TTC549 (cell line): ENCODE results near the gene CTNNB1.
"Not testable (repeated sequence)": the region's sequence is repeated elsewhere in the genome, so short reads cannot be mapped to it uniquely, and the experiment has no call there.

Experiments
- FAIRE-seq: peaks from 2 replicates; lab custom pipeline; 2012; peaks lifted over from hg19 to GRCh38; lab: Jason Lieb, UNC

Gene CTNNB1

DNA sequence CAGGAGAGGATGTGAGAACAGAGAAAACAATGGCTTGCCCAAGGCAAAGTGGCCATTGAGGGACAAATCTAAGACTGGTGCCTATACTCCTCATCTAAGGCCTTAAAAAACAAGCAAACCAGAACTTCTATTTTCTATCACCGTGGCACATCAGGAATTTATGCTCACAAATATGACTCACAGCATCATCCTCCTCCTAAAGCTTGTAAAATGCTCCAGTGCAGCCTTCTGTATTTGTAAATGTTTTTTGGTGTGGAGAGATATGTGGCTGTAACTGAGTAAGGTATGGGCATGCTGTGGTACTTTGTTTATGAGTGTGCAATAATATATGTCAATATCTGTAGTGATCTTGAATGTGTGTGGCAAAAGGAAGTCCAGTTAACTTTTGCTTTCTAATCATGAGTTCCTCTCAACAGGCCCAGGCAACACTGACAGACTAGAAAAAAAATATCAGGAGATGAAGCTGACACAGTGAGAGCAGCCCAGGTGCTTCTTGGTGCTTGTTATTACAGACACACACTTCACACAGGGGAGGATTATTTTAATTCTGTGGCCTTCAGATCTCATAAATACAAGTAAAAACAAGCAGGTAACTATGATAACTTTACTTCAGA lies 60.3 kb downstream of the CTNNB1 start:
- no peak for FAIRE-seq

DNA sequence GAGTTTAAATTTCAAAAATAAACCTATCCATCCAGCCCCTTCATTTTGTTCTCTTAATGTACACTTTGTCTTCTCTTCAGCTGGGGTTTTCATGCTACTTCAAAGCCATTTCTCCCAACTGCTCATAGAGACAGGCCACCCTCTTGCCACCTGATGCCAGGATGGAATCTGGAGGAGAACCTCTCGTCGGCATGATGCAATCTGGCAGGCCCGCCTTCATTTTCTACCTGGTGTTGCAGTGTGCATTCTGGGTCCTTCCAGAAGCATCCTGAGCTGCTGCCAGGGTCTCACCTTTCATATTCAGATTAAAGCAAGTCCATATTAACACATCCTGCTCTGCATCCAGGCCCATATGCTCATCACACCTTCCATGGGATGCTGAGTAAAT lies 60.8 kb downstream of the CTNNB1 start:
- FAIRE-seq = no peak

DNA sequence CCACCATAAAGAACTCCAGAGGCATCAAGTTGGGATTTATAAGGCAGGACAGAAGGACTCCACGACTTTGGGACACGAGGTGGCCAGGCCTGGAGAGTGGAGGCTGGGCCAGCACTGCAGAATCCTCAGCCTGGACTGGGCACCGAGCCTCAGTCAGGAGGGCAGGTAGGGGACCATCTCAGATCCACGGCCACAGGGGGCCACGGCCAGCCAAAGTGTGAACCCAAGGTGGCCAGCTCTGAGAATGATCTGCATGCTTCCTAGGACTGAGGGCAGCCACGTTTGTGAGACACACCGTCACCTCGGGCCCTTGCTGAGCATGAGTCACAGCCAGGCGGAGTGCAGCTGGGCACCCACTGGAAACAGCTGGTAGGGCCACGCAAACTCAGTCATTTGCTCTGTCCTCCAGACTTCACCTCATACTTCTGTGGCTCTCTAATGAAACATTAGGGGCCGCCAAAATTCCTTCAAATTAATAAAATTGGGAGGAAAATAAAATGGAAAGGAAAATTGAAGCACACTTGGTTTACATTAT lies 65.8 kb downstream of the CTNNB1 start:
- FAIRE-seq = no peak

DNA sequence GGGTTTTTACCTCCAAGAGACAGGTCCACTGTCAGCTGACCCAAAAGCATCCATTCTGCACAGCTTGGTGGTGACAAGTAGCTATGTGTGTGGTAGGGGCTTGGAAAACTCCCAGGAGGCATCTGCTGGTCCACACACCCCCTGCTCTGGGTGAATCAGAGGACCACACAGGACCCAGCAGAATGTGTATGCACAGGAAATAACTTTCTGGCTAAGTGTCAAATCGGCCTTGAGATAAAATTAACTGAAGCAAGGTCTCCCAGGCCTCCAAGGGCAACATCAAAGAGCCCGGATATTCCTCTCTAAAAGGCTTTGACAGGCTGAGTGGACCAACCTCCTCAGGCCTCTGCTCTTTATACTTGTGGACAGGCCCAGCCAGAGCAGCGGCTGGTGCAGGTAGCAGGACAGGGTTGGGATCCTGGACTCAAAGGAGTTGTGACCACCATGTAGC lies 66.5 kb downstream of the CTNNB1 start:
- no peak for FAIRE-seq

DNA sequence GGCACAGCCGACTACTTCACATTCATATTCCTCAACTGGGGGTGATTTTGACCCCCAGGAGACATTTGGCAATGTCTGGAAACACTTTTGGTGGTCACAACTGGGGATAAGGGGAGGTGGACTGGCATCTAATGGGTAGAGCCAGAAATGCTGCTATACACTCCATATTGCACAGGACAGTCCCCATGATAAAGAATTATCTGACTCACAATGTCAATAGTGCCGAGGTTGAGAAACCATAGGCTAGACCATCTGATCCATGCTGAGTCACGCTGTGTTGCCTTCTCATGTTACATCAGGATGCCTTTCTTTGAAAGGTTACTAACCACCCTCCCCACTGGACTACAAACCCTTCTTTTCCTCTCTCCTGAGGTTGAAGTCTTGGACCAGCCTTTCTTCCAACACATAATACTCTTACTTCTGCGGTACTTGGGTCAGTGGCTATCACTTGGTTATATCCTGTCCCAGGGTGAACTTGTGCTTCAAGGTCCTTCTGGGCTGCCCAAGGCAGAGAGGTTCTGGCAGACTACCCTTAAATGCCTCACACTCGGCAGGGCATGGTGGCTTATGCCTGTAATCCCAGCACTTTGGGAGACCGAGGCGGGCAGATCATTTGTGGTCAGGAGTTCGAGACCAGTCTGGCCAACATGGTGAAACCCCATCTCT lies 68.8 kb downstream of the CTNNB1 start:
- no peak for FAIRE-seq

DNA sequence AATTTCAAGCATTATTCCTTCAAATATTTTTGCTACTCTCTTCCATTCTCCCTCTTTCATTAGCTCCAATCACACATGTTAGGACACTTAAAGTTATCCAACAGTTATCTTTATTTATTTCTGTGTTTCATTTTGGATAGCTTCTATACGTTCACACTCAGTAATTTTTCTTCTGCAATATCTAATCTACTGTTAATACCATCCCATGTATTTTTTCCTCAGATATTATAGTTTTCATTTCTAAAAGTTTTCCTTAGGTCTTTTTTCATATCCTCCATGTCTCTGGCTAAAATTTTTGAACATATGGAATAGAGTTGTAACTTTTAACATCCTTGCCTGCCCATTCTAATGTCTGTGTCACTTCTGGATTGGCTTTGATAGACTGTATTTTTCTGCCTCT lies 73.4 kb downstream of the CTNNB1 start:
- FAIRE-seq = no peak

DNA sequence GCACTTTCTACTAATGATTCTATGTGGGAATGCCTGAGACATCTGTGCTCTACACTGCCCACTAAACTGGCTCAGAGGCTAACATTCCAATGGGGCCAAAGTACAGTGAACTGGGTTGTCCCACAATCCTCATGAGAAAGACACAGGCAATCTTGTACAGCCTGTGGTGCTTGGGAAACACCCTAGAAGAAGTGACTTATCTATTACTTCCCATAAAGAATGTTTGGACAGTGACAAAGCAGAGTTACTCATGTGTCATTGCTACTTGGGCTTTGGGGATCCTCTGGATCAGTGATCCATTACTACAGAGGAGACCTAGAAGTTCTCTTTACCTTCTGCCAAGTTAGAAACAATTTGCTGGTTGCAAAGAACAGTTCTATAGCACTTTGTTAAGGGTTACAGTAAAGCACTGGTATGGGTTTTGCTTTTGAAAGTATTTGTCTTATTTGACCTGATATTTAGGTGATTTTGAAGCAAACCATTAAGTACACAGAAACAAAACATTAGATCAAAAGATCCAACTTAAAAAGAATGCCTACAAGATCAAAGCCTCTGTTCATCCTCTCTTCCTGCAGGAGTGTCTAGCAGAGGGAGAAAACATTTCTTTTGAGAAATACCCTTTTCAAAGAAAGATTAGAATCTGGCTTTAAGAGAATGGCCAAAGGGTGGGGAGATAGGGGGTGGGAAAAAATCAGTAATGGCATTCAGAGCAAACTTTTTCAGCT lies 75.8 kb downstream of the CTNNB1 start:
- no peak for FAIRE-seq

DNA sequence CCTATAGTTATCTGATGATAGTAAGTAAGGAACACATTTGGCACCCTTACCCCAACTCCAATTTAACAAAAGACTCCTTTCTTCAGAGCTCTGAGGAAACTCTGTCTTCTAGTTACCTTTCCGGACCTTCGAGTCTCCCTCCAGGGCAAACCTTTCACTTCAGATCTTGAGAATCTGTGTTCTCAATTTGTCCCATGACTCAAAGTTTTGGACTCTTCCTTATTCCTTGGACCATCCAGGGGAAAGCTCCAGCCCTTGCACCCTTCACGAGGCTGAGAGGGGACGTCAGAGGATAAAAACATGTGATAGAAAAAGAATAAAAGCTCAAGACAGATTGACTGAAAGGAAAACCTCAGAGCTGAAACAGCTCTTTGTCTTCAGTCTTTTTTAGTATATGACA lies 76.9 kb downstream of the CTNNB1 start:
- FAIRE-seq = no peak

DNA sequence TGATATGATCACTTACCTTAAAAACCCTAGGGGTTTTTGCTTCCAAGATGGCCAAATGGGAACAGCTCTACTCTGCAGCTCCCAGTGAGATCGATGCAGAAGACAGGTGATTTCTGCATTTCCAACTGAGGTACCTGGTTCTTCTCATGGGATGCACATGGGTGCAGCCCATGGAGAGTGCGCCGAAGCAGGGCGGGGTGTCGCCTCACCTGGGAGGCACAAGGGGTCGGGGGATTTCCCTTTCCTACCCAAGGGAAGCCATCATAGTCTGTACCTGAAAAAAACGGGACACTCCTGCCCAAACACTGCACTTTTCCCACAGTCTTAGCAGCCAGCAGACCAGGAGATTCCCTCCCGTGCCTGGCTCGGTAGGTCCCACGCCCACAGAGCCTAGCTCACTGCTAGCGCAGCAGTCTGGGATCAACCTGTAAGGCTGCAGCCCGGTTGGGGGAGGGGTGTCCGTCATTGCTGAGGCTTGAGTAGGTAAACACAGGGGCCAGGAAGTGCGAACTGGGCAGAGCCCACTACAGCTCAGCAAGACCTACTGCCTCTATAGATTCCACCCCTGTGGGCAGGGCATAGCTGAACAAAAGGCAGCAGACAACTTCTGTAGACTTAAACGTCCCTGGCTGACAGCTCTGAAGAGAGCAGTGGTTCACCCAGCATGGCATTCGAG lies 78.6 kb downstream of the CTNNB1 start:
- FAIRE-seq = no peak

DNA sequence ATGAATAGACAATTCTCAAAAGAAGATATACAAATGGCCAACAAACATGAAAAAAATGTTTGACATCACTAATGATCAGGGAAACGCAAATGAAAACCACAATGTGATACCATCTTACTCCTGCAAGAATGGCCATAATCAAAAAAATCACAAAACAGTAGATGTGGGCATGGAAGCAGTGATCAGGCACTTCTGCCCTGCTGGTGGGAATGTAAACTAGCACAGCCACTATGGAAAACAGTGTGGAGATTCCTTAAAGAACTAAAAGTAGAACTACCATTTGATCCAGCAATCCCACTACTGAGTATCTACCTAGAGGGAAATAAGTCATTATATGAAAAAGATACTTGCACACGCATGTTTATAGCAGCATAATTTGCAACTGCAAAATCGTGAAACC lies 85.6 kb downstream of the CTNNB1 start:
- FAIRE-seq = not testable (repeated sequence)

DNA sequence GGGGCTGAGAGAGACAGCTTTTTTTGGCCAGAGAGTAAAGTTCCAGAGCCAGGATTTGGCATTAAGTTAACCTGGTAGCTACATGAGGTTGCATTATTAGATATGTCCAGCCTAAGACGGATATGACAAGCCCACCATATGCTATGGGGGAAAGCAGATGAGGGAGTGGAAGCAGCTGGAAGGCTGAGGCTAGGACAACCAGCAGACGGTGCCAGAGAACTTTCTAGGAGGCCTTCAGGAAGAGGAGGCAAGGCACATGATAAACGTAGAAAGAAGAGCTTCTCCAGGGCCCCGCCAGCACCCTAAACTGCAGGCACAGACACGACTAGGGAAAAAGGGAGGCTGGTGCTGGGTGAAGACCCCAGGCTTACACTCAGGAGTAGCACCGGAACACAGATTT lies 87.0 kb downstream of the CTNNB1 start:
- no peak for FAIRE-seq

DNA sequence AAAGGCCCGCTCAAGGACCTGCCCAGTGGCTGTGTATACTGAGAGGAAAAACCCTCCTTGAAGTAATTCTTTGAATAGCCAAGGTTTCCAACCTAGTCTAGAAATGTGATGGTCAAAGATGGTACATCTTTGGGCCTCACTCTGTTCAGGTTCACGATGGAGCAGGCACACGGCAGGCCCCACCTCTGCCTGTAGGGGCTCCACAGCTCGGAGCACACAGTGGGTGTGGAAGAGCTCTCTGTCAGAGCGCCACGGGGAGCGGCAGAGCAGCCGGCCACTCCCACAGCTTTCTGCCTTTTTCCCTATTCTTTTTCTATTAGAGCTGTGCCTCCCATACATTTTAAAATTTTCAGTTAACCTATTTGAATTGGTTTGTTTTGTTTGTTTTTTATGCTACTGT lies 89.5 kb downstream of the CTNNB1 start:
- FAIRE-seq = no peak
